Daoy (cell line): Measurements from ENCODE around the gene WIZ. TPM values are rescaled to one million over a fixed set of nuclear protein-coding genes. Genes with fewer than 3 reads are reported as not detected.
"Not testable (repeated sequence)": the region's sequence is repeated elsewhere in the genome, so short reads cannot be mapped to it uniquely, and the experiment has no call there.

ENCODE experiments used
- DNase-seq: peaks from one replicate; pipeline ENCODE4 v3.0.0-alpha.2; 2015; ENCODE audit warnings: low read depth
- total RNA-seq: library from RNA; depleted of rRNA; stranded (reverse); fragments of >200 nt; shearing (Covaris generic); gene quantifications from 2 replicates; pipeline ENCODE4 v1.2.3, GENCODE V29; 2014

WIZ gene
- total RNA-seq, 1 experiment from 2014 or later = 7.0 TPM

- DNase-seq = not testable (repeated sequence)
Observed at GRCh38 chr19:15411351-15411750, 38.4 kb downstream of the WIZ start.

- no peak for DNase-seq
Observed at GRCh38 chr19:15404780-15405211, 45.0 kb downstream of the WIZ start.

- no peak for DNase-seq
Observed at GRCh38 chr19:15404097-15404779, 45.5 kb downstream of the WIZ start.

- DNase-seq = no peak
Observed at GRCh38 chr19:15403151-15403531, 46.6 kb downstream of the WIZ start.

- DNase-seq = no peak
Observed at GRCh38 chr19:15402411-15403150, 47.2 kb downstream of the WIZ start.

- DNase-seq = no peak
Observed at GRCh38 chr19:15401397-15401710, 48.4 kb downstream of the WIZ start.

- DNase-seq = no peak
Observed at GRCh38 chr19:15400521-15401396, 49.0 kb downstream of the WIZ start.

GRCh38 chr19:15399635-15400034 is 50.1 kb downstream of the WIZ start:
- DNase-seq = no peak

- DNase-seq = no peak
Observed at GRCh38 chr19:15399234-15399515, 50.6 kb downstream of the WIZ start.

- DNase-seq = no peak
Observed at GRCh38 chr19:15398501-15399233, 51.1 kb downstream of the WIZ start.

- no peak for DNase-seq
Observed at GRCh38 chr19:15397782-15398181, 52.0 kb downstream of the WIZ start.

- DNase-seq = no peak
Observed at GRCh38 chr19:15397236-15397635, 52.5 kb downstream of the WIZ start.

GRCh38 chr19:15396436-15396835 is 53.3 kb downstream of the WIZ start:
- DNase-seq = no peak

GRCh38 chr19:15395251-15395650 is 54.5 kb downstream of the WIZ start:
- DNase-seq = not testable (repeated sequence)

GRCh38 chr19:15394426-15394825 is 55.3 kb downstream of the WIZ start:
- no peak for DNase-seq

GRCh38 chr19:15393963-15394362 is 55.8 kb downstream of the WIZ start:
- DNase-seq = no peak

GRCh38 chr19:15390814-15391213 is 58.9 kb downstream of the WIZ start:
- DNase-seq = no peak

- DNase-seq = no peak
Observed at GRCh38 chr19:15381864-15382263, 67.9 kb downstream of the WIZ start.

GRCh38 chr19:15381429-15381828 is 68.3 kb downstream of the WIZ start:
- no peak for DNase-seq

GRCh38 chr19:15379999-15380647 is 69.6 kb downstream of the WIZ start:
- peak; percentile 68 for DNase-seq
